Measurements from ENCODE around the gene TNP2. TPM values are rescaled to one million over a fixed set of nuclear protein-coding genes. Genes with fewer than 3 reads are reported as not detected.

The TNP2 gene
- total RNA-seq, 3 donors from 2014 or later (not counting 1 experiment from before 2014, with no cell fraction given), result not detected

DNA sequence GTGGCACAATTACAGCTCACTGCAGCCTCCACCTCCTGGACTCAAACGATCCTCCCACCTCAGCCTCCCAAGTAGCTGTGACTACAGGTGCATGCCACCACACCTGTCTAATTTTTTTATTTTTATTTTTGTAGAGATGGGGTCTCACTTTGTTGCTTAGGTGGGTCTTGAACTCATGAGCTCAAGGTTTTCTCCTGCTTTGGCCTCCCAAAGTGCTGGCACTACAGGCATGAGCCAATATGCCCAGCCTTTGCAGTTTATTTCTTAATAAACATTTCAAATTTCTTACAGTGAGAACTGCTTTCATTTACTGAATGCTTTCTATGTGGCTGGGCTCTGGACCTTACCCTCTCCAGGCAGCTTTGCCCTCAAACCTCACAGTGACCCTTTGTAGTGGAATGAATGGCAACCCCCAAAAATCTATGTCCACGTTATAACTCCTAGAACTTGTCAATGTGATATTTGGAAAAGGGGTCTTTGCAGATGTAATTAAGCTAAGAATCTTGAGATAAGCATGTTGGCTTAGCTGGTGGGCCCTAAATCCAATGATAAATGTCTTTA lies 1.6 kb upstream of the TNP2 start:
- ATAC-seq (no peak), DNase-seq (no peak)
- Mint-ChIP-seq H3K9me3 (no peaks in the 10 kb centered on the region), H3K4me1 (no peaks in the 10 kb centered on the region), H3K27me3 (ENCODE audit: low read depth in 2 of 2) (peaks cover 8 to 14% of the 10 kb centered on the region in 2 donors), H3K27ac (no peak overlapping the region), H3K36me3 (no peaks in the 10 kb centered on the region), H3K4me3 (no peak overlapping the region)
- Histone ChIP-seq H3K27me3 (ENCODE audit: control insufficient read depth, insufficient read depth, low read length) (no peaks in the 10 kb centered on the region), H3K4me3 (ENCODE audit: low read length) (no peak overlapping the region), H3K9me3 (ENCODE audit: control insufficient read depth, insufficient read depth, low read length) (no peaks in the 10 kb centered on the region), H3K4me1 (ENCODE audit: control insufficient read depth, insufficient read depth, low read length) (no peaks in the 10 kb centered on the region), H3K36me3 (ENCODE audit: control insufficient read depth, insufficient read depth, low read length) (no peaks in the 10 kb centered on the region), H3K27ac (ENCODE audit: low read length) (no peak overlapping the region)
- intact Hi-C loops (cut with micrococcal nuclease), result no loop called here
- 100% methylated on average over 1 of the region's 2 CpGs for WGBS (ENCODE audit: insufficient coverage)
- TF ChIP-seq, protein P1, sequence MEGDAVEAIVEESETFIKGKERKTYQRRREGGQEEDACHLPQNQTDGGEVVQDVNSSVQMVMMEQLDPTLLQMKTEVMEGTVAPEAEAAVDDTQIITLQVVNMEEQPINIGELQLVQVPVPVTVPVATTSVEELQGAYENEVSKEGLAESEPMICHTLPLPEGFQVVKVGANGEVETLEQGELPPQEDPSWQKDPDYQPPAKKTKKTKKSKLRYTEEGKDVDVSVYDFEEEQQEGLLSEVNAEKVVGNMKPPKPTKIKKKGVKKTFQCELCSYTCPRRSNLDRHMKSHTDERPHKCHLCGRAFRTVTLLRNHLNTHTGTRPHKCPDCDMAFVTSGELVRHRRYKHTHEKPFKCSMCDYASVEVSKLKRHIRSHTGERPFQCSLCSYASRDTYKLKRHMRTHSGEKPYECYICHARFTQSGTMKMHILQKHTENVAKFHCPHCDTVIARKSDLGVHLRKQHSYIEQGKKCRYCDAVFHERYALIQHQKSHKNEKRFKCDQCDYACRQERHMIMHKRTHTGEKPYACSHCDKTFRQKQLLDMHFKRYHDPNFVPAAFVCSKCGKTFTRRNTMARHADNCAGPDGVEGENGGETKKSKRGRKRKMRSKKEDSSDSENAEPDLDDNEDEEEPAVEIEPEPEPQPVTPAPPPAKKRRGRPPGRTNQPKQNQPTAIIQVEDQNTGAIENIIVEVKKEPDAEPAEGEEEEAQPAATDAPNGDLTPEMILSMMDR (IDR thresholded peaks at IDR 0.05), result no peak

DNA sequence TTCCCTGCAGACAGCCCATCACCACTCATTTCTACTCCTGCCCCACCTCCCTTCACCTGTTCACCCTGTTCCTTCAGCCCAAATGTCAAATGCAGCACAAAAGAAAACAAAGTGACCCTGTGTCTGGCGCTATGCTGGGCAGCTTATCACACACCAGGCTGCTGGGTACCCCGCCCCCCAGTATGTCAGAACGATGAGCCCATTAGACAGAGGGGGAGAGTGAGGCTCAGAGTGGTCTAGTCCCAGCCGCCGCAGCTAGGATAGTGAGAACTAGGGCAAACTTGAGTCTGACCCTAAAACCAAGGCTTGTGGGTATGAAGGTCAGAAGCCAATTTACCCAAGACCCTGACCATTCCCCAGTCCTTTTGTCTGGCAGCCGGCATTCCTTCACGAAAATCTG lies 4.0 kb downstream of the TNP2 start:
- ATAC-seq (no peak), DNase-seq (no peak)
- H3K27ac Mint-ChIP-seq, result no peak overlapping the region
- TF ChIP-seq, protein P1 (IDR thresholded peaks at IDR 0.05), result no peak
- Histone ChIP-seq H3K4me3 (ENCODE audit: low read length) (no peak overlapping the region), H3K27me3 (ENCODE audit: control insufficient read depth, insufficient read depth, low read length) (no peaks in the 10 kb centered on the region), H3K4me1 (ENCODE audit: control insufficient read depth, insufficient read depth, low read length) (peaks cover 9% of the 10 kb centered on the region), H3K27ac (ENCODE audit: low read length) (no peak overlapping the region), H3K36me3 (ENCODE audit: control insufficient read depth, insufficient read depth, low read length) (no peaks in the 10 kb centered on the region), H3K9me3 (ENCODE audit: control insufficient read depth, insufficient read depth, low read length) (no peaks in the 10 kb centered on the region)
- 95% methylated on average over 7 of the region's 7 CpGs for WGBS (ENCODE audit: insufficient coverage)
- H3K4me1 Mint-ChIP-seq, result peaks cover 6 to 10% of the 10 kb centered on the region in 2 donors
- peaks cover 8 to 11% of the 10 kb centered on the region in 2 donors for H3K27me3 Mint-ChIP-seq (ENCODE audit: low read depth in 2 of 2)
- H3K9me3 Mint-ChIP-seq, result no peaks in the 10 kb centered on the region
- H3K4me3 Mint-ChIP-seq, result no peak overlapping the region
- no peaks in the 10 kb centered on the region for H3K36me3 Mint-ChIP-seq
- intact Hi-C loops (cut with micrococcal nuclease), result no loop called here

DNA sequence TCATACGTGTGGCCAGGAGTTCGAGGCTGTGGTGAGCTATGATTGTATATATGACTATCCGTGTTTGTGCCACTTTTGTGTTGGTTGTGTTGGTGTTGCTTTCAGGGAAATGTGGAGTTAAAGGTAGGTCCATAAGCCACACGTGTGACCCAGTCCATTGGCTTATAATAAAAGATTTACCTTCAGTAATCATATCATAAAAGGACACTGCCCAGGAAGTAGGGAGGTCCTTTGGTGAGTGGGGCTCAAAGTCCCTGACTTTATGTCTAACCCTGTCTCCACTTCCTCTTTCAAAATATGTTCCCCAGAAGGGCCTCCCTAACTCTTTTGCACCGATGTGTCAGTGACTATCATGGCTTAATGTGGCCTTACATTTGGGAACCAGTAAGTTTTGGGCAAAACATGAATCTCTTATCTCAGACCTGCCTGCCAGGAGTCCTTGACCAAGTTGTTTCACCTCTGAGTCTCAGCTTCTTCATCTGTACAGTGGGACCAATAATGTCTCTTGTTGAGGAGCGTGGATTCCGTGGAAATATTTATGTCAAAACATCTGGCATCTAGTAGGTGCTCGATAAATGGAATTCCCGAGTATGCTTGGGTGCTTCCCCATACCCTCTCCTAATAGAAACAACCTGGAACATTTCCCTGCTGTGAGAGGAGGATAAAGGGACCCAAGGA lies 4.8 kb downstream of the TNP2 start:
- Mint-ChIP-seq H3K4me1 (peaks cover 6 to 10% of the 10 kb centered on the region in 2 donors), H3K36me3 (no peaks in the 10 kb centered on the region), H3K9me3 (no peaks in the 10 kb centered on the region), H3K27me3 (ENCODE audit: low read depth in 2 of 2) (peaks cover 8 to 9% of the 10 kb centered on the region in 2 donors), H3K27ac (peak overlapping the region in 1 of 2 donors; percentile 24), H3K4me3 (no peak overlapping the region)
- no peaks in the 10 kb centered on the region for H3K36me3 ChIP-seq (ENCODE audit: control insufficient read depth, insufficient read depth, low read length)
- H3K4me1 ChIP-seq (ENCODE audit: control insufficient read depth, insufficient read depth, low read length), result peaks cover 10% of the 10 kb centered on the region
- 69% methylated on average over 7 of the region's 9 CpGs for WGBS (ENCODE audit: insufficient coverage)
- H3K9me3 ChIP-seq (ENCODE audit: control insufficient read depth, insufficient read depth, low read length), result no peaks in the 10 kb centered on the region
- no peak overlapping the region for H3K27ac ChIP-seq (ENCODE audit: low read length)
- no peaks in the 10 kb centered on the region for H3K27me3 ChIP-seq (ENCODE audit: control insufficient read depth, insufficient read depth, low read length)
- ATAC-seq, result no peak
- H3K4me3 ChIP-seq (ENCODE audit: low read length), result no peak overlapping the region
- intact Hi-C loops (cut with micrococcal nuclease), result no loop called here
- DNase-seq, result no peak
- TF ChIP-seq, protein P1 (IDR thresholded peaks at IDR 0.05), result no peak
